HG03521 (cell line): ENCODE measurements around the gene LCP1.
"Not testable (repeated sequence)": the region's sequence is repeated elsewhere in the genome, so short reads cannot be mapped to it uniquely, and the experiment has no call there.

Experiments
- ATAC-seq: cut with Tn5 transposase; IDR thresholded peaks from one replicate; pipeline ENCODE4 v1.9.1; 2021; ENCODE audit warnings: mild to moderate bottlenecking, moderate library complexity; ENCODE audit not compliant: unreplicated experiment

LCP1 gene

DNA sequence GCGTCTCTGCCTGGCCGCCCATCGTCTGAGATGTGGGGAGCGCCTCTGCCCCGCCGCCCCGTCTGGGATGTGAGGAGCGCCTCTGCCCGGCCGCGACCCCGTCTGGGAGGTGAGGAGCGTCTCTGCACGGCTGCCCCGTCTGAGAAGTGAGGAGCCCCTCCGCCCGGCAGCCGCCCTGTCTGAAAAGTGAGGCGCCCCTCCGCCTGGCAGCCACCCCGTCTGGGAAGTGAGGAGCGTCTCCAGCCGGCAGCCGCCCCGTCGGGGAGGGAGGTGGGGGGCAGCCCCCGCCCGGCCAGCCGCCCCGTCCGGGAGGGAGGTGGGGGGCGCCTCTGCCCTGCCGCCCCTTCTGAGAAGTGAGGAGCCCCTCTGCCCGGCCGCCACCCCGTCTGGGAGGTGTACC is 19.2 kb downstream of the LCP1 start:
- ATAC-seq: not testable (repeated sequence)

DNA sequence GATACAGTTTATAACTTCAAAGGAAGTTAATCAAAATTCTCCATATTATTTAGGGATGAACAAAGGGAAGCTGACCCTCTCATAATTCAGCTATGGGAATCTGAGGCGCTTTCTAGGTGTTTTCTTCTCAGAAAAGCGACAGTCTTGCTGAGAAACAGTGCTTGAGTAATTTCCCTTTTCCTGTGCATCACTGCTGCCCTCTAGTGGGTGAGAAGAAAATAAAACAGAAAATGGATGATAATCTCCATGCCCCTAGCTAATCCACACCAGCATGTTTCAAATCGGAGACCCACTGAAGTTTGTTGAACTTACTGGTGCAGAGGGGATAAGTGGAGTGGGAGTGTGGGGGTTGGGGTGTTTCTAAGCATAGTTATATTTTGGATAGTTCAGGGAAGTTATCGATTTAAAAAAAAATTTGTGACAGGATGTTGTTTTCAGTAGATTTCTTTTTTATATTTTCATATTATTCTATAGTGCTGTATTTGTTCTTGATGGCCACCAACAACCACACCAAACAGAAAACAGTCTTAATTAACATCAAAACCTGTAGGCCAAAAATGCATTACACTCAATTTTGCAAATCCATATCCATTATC is 21.4 kb downstream of the LCP1 start:
- no peak for ATAC-seq

DNA sequence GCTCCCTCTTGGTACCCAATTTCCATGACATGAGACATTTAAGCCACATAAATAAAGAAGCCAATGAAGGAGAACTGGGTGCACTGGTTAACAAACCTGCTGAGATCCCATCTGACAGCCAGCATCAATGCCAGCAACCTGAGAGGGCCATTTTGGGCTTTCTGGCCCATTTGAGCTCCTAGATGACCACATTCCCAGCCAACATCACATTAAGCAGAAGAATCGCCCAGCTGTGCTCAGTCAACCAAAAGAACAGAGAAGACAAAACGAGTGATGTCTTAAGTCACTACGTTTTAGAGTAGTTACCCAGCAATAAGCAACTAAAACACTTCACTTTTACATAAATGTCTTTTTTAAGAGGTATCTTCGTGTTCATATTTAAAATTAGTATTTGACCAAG is 21.9 kb downstream of the LCP1 start:
- no peak for ATAC-seq

DNA sequence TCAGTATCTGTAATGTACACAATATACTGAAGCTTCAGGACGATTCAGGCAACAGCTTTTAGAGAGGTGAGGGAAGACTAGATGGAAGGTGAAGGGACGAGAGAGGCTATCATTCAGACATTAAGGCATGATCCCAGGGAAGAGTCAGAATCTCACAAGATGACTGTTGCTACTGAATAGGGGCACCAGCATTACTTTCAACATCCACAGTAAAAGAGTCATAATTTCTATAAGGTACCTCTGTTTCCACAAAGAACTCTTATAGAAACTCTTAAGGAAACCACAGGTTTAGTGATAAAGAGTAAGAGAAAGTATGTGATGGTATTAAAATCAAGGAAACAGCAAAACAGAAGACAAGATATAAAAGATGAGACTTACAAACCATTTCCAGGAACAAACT is 23.0 kb downstream of the LCP1 start:
- no peak for ATAC-seq

DNA sequence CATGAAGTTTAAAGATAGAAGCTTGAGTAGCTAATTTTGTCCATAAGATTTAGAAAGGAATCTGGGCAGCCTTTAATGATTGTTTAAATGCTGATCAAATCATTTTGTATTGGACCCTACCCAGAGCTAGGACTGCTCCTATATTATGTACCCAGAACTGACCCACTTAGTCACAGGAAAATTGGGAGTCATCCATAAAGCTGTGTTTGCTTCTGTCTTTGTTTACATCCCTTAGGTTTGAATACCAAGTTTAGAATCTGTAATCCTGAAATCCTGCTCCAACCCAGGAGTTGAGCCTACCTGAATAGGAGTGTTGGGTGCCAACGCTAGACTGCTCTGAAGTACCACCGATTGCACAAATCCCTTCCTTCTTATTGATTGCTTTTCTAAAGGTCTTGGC is 23.8 kb downstream of the LCP1 start:
- ATAC-seq: no peak

DNA sequence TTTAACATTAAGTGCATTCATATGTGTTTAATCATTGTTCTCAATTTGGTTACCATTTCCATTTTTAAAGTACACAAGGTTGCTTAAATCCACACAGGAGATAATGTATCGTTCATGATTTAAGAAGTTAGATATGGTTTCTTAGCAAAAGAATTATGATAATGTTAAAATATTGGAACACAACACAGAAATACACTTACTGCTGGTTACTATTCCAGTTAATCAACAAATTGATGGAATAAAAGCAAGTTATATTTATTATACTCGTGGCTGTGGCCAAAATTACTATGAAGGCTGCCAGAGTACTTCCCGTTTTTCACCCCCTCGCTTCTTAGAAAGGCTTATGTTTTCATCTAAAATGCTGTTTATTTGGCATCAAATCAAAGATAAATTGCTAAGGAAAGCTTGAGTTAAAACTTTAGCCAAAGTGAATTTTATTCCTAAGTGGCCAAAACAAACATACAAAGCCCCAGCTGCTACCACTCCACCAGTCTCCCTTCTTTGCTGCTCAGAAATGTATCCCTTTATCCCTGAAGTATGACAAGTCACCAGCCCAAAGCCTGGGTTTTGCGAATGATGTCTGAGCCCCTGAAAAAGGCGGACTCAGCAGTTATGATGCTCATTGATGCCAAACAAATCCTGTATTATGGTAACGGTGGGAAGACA is 27.7 kb downstream of the LCP1 start:
- ATAC-seq: no peak

DNA sequence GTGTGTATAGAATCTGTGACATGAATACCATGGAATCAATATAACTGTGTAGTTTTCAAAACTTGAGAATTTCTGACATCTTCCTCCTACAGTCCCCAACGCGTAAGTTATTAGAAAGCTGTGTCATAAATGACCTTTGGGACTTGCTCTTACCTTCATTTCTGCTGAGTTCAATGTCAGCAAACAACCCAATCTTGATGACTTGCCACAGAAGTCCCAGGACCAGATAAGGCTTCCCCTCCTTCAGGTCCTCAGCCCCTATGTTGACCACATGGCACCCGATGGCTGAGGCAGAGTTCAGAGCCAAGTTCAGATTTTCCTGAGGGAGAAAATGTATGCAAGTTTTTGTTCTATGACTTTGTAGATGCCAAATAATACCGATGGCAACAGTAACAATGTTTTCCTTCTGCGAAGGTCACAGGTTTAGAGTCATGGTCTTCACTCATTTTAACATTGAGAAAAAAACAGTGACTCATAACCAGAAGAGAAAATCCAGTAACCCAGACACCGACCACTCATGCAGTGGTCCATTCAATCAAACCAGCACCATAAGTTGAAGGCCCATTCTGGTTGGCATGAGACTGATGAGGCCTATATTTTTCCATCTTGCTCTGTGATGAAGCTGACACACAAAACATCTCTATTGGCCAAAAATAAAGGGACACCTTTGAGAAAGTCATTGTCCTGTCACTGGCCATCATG is 29.2 kb downstream of the LCP1 start:
- ATAC-seq: no peak

DNA sequence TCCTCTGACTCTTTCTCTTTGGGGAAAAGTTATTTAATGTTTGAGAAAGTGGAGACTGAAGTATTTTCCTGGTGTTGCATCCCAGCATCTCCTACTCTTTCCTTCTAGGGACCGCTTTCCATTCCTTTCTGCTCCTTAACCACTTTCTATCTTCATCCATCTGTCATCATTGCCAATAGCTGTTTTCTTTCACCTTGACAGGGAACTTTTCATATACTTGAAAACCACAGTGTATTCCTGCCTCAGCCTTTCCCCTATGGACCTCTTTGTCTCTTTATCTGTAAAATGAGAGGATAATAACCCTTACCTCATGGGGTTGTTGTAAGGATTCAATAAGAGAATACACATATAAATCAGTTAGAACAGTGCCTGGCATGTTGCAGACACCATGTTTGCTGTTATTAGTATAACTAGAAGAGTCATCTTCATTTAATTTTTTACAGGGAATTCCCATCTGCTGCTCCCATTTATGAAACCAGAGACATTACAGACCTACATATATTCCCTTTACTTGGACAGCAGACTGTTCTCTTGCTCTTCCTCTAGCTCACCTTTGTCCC is 31.8 kb downstream of the LCP1 start:
- no peak for ATAC-seq

DNA sequence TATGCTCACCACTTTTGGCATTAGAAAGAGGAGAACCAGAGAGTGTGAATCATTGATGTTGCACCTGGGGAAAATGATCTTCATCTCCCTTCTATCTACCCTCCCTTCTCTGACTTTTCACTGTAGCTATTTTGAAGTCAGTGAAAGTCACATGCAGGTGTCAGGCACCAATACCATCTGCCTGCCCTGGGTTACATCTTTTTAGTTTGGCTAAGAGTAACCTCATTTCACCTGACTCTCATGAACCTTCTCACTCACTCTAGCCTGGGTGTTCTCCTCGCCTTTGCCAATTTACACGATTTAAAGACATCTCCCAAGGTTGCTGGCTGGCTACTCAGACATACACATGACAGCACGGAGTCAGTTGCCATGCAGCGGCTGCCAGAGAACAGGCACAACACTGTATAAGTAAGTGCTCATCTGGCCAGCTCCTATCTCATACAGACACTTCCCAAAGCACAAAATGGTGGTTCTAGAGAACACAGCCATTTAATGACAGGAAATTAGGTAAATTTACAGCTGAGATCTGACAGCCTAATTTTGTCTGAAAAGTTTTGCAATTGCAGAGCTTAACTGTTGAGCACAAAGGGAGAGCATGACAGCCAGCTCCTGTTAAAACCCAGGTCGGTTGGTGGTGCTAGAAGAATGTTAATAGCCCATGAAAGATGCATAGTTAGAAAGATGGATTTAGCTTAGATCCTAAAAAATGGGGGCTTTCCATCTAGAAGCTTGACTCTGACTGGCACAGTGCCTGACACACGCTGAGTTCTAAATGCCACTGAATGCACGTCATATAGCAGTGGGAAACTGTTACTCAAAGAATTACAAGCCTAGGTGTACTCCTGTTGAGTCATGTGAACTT is 32.5 kb downstream of the LCP1 start:
- ATAC-seq: no peak

DNA sequence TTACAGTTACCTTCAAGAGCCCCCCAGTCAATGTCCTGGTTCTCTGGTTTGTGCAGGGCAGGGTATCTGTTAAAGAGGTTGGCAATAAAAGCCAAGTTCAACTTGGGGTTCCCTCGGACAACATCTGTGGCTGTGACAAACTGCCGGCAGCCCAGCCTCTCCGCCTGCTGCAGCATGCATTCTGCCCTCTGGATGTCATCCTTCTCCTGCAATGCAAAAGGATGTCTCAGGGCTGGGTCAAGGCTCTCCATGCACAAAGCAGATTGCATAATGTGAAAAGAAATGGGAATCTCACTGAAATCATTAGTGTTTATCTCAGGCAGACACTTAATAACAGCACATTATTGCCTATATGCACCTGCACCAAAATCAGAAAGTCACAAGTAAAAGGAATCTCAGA is 35.1 kb downstream of the LCP1 start:
- no peak for ATAC-seq

DNA sequence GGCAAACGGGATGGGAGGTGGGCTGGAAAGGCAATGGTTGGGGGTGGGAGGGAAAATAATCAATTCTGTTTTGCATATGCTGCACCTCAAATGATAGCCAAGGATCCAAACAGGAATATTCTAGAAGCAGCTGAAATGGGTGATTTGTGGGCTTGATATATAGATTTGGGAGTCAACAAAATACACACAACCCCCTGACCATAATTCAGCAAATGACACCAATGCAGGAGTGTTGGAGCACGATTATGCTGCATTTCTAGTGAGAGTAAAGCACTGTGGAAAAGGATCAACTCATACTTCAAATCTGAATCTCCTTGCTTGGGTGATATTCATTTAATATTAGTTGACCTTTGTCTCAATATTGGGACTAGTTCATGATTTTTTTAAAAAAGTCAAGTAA is 36.0 kb downstream of the LCP1 start:
- ATAC-seq: no peak

DNA sequence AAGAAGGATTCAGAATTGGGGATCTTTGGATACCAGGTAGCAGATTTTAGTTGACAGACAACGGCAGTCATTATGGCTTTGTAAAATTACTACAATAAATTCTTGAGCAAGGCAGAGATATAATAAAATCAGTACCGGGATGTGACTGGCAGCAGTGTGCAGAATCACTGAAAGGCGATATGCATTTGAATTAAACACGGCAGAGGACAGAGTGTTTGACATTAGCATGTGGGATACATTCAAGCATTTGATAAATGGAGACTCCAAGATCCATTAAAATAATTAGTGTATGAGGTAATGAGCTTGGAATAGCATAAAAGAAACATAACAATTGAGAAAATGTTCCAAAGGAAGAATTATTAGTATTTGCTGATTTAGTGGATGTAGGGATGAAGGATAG is 36.8 kb downstream of the LCP1 start:
- no peak for ATAC-seq

DNA sequence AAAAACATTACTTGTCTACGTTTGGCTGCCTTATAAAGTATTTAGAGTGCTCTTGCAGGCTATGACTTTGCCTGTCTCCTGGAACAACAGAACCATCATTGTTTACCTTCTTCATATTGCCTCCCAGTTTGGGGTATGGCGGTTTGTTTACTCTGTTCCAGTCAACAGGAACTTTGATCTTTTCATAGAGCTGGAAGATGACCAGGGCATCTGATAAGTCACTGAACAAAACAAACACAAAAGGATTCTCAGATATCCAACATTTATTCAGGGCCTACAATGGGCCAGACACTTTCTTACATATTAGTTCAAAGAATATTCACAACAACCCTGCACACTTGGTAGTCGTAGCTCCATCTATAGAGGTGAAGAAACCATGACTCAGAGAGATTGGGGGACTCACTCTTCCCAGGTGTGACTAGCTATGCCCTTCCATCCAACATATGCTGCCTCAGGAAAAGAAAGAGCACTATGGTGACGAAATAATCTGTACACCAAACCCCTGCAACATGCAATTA is 38.7 kb downstream of the LCP1 start:
- ATAC-seq: no peak

DNA sequence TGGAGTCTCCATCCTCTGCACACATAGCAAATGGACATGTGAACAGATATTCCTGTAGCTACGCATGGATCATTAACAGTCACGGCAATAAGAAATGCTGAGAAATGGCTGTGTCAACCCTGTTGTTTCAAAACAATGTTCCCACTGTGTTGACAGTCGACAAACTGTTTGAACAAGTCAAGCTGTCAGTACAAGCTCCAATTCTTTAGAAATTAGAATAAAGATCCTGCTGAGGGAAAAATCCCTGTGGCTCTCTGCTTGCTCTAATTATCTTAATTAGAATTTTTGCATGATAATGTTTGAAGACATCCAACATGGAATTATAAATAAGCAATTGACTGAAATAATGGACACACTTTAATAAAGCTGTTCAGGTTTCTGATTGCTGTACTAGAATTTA is 39.2 kb downstream of the LCP1 start:
- no peak for ATAC-seq

DNA sequence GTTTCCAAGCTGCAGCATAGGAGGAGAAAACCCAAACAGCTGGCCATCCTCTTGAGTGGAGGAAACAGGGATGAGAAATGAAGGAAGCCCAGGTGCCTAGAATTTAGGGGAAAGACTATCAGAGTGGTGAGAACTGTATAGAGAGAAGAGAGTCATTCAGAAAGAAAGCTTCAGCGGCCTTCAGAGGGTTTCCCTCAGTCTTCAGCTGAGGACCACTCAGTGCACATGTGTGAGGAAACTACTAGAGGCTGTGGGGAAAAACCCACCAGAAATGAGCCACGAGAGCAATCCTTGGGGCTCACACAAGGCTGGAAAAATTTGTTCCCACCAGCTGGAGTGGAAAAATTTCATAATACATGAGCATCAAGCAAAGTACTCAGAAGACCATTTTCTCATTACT is 41.9 kb downstream of the LCP1 start:
- no peak for ATAC-seq

DNA sequence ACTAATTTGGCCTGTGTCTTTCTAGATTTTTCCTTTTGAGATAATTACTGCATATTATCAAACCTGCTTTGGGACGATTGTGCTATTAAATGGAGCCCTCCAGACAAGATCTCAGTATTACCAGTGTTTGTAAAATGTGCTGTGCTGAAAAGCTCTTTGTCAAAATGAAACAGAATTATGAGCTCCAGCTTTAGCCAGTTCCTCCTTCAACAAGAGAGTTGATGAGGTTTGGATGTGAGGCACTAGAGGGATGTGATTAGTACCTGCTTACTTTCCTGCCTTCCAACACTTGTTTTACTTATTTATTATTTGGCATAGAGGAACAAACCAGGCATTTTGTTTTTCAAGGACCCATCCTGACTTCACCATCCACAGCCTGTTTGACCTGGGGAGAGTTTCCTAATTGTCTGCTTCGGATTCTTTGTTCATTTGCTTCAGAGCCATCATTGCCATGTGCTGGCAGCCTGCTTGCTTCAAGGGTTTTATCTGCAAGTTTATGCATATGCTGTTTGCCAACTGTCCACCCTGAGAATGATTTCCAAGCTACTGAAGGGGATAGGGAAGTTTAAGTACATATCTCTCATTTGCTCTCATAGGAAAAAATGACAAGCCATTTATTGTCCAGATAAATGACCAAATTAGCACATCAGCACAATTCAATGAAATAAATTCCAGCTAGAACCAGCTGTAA is 44.2 kb downstream of the LCP1 start:
- ATAC-seq: no peak

DNA sequence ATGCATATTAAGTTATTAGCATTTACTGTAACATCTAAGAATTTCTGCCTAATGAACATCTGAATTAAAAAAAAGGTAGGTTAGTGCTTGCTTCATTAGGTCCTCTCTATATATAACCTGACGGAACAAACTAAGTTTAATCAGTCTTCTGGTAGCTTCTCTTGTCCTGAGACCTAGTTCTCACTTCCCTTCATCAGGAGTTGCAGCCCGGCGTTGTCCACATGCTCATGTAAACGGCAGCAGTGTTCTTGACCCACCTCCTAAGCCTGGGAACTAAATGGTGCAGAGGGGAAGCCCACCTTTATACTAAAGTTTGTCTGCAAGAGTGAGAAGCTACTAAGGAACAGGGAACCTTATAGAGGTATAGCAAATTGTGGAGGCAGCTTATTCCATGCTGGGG is 45.3 kb downstream of the LCP1 start:
- ATAC-seq: no peak

DNA sequence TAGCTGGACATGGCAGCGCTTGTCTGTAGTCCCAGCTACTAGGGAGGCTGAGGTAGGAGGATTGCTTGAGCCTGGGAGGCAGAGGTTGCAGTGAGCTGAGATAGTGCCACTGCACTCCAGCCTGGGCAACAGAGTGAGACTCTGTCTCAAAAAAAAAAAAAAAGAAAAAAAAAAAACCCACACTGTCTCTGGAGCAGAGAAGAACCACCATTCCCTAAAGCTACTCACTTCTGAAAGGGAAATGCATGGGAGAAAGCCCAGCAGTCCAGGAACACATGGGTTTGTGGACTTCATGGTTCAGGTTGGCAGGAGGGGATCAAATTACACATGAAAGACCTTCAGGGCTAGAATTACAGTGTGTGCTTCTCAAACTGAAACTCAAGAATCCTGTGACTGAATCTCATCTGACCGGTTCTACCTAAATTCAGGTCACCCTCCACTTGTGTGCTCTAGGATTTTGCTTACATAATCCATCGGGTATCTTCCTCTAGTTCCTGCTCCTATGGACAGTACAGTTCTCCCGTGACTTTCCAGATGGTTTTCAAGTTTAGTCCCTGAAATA is 46.9 kb downstream of the LCP1 start:
- ATAC-seq: no peak

DNA sequence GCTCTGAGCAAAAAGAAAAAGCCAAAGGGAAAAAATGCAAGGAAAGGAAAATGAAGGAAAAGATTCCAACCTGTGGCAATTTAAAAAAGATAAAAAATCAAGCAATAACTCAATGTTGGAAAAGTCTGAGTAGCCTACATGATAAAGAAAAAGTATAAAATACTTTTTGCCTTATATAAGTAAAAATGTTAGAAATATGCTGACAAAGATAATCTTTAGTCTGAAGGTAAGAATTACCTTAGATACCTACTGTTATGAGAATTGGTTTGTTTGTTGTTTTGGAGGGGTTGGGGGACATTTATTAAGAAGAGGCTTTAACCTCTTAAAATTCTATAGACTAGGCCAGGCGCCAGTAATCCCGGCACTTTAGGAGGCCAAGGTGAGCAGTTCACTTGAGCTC is 47.5 kb downstream of the LCP1 start:
- ATAC-seq: no peak

DNA sequence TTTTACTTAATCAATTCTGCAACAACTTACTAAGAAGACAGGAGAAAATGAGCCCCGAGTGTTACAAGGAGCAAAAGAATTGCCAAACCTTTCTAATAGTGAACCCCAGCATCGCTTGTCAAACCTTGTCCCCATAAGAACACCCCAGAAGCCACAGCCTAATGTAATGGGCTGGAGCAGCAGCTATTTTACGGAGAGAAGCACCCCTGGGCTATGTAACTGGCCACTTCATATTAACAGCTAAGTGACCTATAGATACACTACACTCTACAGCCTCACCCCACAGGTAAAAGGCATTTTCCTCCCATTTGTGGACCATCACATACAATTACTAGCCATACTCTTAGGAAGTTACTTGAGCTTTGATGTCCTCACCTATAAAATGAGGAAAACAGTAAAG is 49.9 kb downstream of the LCP1 start:
- ATAC-seq: no peak
